Measurements from ENCODE around the gene SLC39A3.

SLC39A3 gene

DNA sequence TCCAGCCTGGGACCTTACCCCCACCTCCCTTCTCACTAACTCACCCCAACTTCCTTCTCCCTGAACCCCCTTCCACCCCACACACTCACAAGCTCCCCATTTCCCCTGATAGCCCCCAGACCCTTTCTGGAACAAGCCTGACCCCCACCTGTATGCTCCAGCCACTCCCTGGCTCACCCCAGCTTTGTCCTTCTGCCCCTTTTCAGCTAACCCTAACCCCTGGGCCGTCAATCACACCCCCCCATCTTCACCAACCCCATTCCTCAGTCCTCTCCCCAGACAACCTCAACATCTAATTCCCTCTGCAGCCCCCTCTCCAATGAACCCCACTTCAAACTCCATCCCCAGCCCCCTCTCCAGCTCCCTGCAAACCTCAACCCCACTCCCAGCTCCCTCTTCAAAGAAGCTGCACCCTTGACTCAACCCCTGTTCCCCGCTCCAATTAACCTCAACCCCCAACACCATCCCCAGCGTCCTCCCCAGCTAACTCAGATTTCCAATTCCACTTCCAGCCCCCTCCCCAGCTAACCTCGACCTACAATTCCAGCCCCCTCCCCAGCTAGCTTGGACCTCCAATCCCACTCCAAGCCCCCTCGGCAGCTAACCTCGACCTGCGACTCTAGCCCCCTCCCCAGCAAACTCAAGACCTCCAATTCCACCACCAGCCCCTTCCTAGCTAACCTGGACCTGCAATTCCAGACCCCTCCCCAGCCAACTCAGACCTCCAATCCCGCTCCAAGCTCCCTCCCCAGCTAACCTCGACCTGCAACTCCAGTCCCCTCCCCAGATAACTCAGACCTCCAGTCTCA is 38.3 kb downstream of the SLC39A3 start:
- no peak for DNase-seq

DNA sequence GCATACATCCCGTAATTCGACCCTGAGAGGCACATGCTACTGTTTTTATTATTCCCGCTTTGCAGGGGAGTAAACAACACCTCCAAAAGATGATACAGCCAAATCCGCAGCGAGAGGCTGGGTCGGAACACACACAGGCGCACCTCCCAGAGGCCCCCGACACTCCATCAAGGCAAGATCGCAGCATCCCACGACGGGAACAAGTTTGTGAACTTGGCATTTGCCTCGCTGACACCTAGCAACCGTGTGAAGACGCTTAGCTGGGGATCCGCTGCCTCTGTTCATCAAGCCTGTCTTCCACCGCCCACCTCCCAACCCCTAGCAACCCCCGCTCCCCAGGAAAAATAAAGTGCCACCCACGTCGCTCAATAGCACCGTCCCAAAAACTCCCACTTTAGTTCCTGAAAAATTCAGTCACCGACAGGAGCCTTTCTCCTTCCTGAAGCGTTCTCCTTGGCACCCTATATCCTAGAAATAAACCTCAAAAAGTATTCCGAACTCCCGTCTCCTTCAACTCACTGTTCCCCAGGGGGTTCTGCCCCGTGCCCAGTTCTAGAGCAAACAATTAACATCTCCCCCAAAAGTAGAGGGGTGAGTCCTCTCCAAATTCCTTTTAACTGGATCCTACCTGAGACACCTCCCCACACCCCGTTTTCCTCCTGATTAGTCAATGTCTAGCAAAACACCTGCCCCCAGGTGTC is 39.0 kb downstream of the SLC39A3 start:
- DNase-seq: no peak

DNA sequence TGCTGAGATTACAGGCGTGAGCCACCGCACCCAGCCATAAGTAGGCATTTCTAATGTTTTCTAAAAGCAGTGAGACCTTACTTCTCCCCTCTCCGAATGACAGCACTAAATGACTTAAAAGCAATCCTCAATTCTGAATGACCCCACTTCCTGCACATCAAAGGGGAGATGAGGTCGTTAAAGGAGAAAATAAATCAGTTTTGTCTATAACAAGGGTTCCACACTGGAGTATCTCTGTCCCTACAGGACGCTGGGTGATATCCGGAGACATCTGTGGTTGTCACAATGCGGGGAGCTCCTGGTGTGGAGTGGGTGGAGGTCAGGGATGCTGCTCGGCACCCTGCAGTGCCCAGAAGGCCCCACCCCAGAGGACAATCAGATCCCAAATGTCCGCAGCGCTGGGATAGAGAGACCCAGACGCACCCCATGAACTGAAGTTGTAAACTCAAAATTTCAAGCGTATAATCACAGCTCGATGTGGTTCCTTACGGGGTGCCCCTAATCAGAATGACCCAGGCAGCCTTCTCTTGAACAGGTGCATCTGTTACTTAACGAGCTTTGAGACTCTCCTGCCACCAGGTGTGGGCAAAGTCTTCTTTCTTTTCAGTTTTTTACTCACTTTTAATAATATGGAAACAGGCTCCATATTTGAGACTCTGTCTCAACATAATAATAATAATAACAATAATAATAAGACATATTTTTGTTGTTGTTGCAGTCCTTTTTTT is 40.2 kb downstream of the SLC39A3 start:
- DNase-seq: no peak

DNA sequence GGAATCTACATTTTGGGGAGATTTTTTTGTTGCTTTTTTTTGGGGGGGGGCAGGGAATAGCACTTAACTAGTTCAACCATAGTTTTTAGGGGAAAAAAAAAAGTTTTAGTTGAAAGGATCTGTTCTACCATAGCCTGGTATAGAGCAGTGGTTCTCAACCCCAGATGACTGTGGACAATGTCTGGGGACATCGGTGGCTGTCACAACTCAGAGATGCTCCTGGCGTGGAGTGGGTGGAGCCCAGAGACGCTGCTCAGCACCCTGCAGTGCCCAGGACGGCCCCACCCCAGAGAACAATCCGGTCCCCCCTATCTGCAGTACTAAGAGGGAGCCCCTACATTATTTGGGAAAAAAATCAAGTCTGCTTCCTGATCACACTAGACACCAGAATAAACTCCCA is 45.6 kb downstream of the SLC39A3 start:
- no peak for DNase-seq

DNA sequence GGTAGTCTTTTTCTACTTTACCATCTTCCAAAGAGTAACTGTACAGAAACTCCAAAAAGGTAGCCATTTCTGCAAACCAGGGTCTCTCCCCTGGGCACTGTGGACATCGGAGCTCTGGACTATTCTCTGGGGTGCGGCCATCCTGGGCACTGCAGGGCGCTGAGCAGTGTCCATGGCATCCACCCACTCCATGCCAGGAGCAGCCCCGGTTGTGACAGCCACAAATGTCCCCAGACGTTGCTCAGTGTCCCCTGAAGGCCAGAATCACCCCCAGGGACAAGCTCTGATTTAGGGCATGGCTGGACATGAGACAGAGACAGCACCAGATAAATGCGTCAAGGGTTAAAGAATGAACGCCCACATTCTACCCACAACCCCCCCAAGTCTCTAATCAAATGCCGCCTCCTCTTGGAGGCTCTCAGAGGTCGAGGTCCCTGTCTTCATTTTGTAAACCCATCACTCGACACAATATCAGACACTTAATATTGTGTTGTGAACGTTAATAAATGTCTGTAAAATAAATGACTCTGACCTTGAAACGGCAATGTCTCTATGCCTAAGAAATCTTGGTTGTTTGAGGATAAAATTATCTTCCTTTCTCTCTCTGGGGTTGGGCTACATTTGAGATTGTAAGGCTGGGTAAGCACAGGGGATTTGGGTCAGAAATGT is 46.2 kb downstream of the SLC39A3 start:
- no peak for DNase-seq

DNA sequence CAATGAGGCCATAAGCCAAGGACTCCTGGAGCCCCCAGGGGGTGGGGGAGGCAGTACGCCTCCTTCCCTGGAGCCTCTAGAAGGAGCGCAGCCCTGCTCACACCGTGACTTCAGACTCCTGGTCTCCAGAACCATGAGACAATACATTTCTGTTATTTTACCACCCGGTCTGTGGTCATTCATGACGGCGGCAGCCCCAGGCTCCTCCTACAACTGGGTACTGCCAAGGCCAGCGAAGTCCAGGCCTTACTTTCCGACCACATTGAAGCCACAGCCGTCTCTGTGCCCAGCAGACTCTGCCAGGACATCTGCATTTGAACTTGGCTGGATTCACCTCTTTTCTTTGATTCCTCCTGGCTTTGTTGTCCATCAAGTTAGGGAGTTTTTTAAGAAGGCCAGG is 47.9 kb downstream of the SLC39A3 start:
- DNase-seq: no peak

DNA sequence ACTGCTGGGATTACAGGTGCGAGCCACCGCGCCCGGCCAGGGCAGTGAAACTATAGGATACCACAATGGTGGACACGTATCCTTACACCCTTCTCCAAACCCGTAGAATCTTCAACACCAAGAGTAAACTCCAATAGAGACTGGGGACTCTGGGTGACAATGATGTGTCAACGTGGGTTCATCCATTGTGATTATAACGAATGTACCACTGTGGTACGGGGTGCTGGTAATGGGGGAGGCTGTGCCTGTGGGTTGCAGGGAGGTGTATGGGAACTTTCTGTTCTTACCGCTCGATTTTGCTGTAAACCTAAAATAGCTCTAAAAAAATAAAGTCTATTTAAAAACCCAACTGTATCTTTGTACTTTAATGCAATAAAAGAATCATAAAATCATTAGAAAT is 49.0 kb downstream of the SLC39A3 start:
- DNase-seq: no peak

DNA sequence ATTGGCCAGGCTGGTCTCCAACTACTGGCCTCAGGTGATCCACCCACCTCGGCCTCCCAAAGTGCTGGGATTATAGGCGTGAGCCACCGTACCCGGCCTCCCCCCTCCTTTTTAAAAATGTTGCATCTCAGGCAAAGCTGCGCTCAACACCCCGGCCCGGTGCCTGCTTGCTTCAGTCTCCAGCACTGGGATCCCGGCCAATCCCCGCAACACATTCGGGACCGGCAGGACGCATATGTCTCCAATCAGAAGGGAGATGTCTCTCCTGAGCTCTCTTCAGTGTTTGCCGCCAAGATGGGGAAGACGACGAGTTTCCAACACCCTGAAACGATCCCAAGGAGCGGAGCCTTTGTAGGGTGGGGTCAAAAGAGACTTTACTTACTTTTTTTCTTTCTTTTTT is 53.5 kb downstream of the SLC39A3 start:
- no peak for DNase-seq

DNA sequence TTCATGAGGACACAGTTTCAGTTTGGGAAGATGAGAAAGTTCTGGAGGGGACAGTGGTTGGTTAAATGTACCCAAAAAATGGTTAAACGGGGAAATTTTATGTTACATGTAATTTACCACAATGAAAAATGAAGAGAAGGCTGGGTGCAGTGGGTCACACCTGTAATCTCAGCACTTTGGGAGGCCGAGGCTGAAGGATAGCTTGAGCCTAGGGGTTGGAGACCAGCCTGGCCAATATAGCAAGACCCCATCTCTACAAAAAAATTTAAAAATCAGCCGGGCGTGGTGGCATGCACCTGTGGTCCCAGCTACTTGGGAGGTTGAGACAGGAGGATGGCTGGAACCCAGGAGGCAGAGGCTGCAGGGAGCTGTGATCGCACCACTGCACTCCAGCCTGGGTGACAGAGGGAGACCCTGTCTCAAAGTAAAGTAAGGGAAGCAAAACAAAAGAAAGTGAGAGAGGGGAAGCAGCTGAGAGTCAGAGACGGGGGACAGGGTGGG is 54.6 kb downstream of the SLC39A3 start:
- no peak for DNase-seq

DNA sequence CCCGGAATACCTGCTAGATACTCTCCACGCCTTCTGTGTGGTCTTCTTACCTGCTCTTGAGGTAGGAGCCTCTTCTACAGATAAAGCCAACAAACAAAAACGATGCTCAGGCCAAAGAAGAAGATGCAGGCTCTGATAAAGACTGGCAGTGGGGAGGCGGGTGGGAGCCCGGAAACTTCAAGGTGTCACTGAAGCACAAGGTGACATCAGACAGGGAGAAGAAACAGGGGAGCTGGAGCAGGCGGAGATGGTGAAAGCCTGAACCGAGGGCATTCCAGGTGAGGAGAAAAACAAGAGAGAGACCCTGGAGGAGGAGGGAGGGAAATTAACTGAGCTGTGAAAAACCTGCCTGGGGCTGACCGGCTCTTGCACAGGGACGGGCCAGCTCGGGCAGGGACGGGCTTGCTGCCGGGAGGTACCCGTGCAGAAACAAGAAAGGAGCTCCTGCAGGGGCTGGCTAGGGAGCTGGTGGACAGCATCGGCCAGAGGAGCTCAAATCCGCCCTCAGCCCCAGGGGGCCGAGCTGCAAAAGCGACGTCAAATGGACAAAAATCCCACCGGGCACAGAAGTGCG is 56.3 kb downstream of the SLC39A3 start:
- no peak for DNase-seq
